Measurements from ENCODE around the gene IMPG2.

IMPG2 gene

GRCh38 chr3:101259485-101260341, 60.7 kb downstream of the IMPG2 start:
- Histone ChIP-seq H3K4me1 (ENCODE audit: insufficient read depth, low read length) (no peaks in the 10 kb centered on the region), H3K4me3 (ENCODE audit: low read depth in 1 of 2, low read length in 2 of 2) (no peak overlapping the region), H2AFZ (ENCODE audit: low read depth, low read length) (no peak overlapping the region), H4K20me1 (ENCODE audit: insufficient read depth, low read length) (no peaks in the 10 kb centered on the region), H3K4me2 (ENCODE audit: insufficient read depth, low read length) (no peak overlapping the region), H3K36me3 (ENCODE audit: insufficient read depth, low read length) (no peaks in the 10 kb centered on the region), H3K9ac (ENCODE audit: low read depth, low read length) (no peak overlapping the region), H3K27me3 (ENCODE audit: insufficient read depth, low read length, poor library complexity) (no peaks in the 10 kb centered on the region), H3K79me2 (ENCODE audit: insufficient read depth, low read length) (no peaks in the 10 kb centered on the region), H3K9me3 (ENCODE audit: insufficient read depth, low read length, severe bottlenecking) (no peaks in the 10 kb centered on the region), H3K27ac (ENCODE audit: low read length) (no peak overlapping the region)
- no peak for TF ChIP-seq EZH2 (IDR thresholded peaks at IDR 0.05; ENCODE audit: borderline replicate concordance, low read depth, low read length, severe bottlenecking)
- no peak for TF ChIP-seq CTCF (IDR thresholded peaks at IDR 0.05; ENCODE audit: borderline replicate concordance, extremely low read depth, low read length, poor library complexity, severe bottlenecking)
- no peak for DNase-seq
- ATAC-seq (ENCODE audit: insufficient read depth, low read depth) = peak; percentile 55; the same call in 1 of the 3 replicates

GRCh38 chr3:101256511-101256910, 63.9 kb downstream of the IMPG2 start:
- no peak for TF ChIP-seq CTCF (IDR thresholded peaks at IDR 0.05; ENCODE audit: borderline replicate concordance, extremely low read depth, low read length, poor library complexity, severe bottlenecking)
- TF ChIP-seq EZH2 (IDR thresholded peaks at IDR 0.05; ENCODE audit: borderline replicate concordance, low read depth, low read length, severe bottlenecking) = no peak
- no peak for DNase-seq

GRCh38 chr3:101255441-101255840, 64.9 kb downstream of the IMPG2 start:
- DNase-seq (no peak), ATAC-seq (ENCODE audit: insufficient read depth, low read depth) (no peak)
- TF ChIP-seq EZH2 (IDR thresholded peaks at IDR 0.05; ENCODE audit: borderline replicate concordance, low read depth, low read length, severe bottlenecking) = no peak
- TF ChIP-seq CTCF (IDR thresholded peaks at IDR 0.05; ENCODE audit: borderline replicate concordance, extremely low read depth, low read length, poor library complexity, severe bottlenecking) = no peak
- Histone ChIP-seq H3K9me3 (ENCODE audit: insufficient read depth, low read length, severe bottlenecking) (no peaks in the 10 kb centered on the region), H3K4me1 (ENCODE audit: insufficient read depth, low read length) (no peaks in the 10 kb centered on the region), H3K9ac (ENCODE audit: low read depth, low read length) (no peak overlapping the region), H3K4me3 (ENCODE audit: low read depth in 1 of 2, low read length in 2 of 2) (no peak overlapping the region), H3K4me2 (ENCODE audit: insufficient read depth, low read length) (no peak overlapping the region), H3K27ac (ENCODE audit: low read length) (no peak overlapping the region), H3K79me2 (ENCODE audit: insufficient read depth, low read length) (no peaks in the 10 kb centered on the region), H2AFZ (ENCODE audit: low read depth, low read length) (no peak overlapping the region), H3K36me3 (ENCODE audit: insufficient read depth, low read length) (no peaks in the 10 kb centered on the region), H3K27me3 (ENCODE audit: insufficient read depth, low read length, poor library complexity) (no peaks in the 10 kb centered on the region), H4K20me1 (ENCODE audit: insufficient read depth, low read length) (no peaks in the 10 kb centered on the region)

More at GRCh38 chr3:101256511-101256910, 63.9 kb downstream of the IMPG2 start:
- Histone ChIP-seq H3K79me2 (ENCODE audit: insufficient read depth, low read length) (no peaks in the 10 kb centered on the region), H3K9me3 (ENCODE audit: insufficient read depth, low read length, severe bottlenecking) (no peaks in the 10 kb centered on the region), H4K20me1 (ENCODE audit: insufficient read depth, low read length) (no peaks in the 10 kb centered on the region), H3K4me1 (ENCODE audit: insufficient read depth, low read length) (no peaks in the 10 kb centered on the region), H3K9ac (ENCODE audit: low read depth, low read length) (no peak overlapping the region), H3K36me3 (ENCODE audit: insufficient read depth, low read length) (no peaks in the 10 kb centered on the region), H3K4me2 (ENCODE audit: insufficient read depth, low read length) (no peak overlapping the region), H3K27ac (ENCODE audit: low read length) (no peak overlapping the region), H3K4me3 (ENCODE audit: low read depth in 1 of 2, low read length in 2 of 2) (no peak overlapping the region), H2AFZ (ENCODE audit: low read depth, low read length) (no peak overlapping the region), H3K27me3 (ENCODE audit: insufficient read depth, low read length, poor library complexity) (no peaks in the 10 kb centered on the region)
- ATAC-seq (ENCODE audit: insufficient read depth, low read depth) = no peak

All from DND-41 (cell line).